OCI-LY3 (cell line): ENCODE data around the gene SERINC3.
"Not testable (repeated sequence)": the region's sequence is repeated elsewhere in the genome, so short reads cannot be mapped to it uniquely, and the experiment has no call there.

Experiments used
- H2AFZ ChIP-seq: fragments of 200-600, 300-600 bp; shearing (Covaris generic); 2 replicates; pipeline ENCODE4 v1.6.0; 2014; ENCODE audit warnings: antibody characterized with exemption, low read depth, low read length
- H3K27ac ChIP-seq: fragments of 200-600, 300-600 bp; sonication (generic); 2 replicates; pipeline ENCODE4 v1.5.1; 2014; ENCODE audit warnings: mild to moderate bottlenecking, low read length, moderate library complexity, mixed read lengths
- H3K27me3 ChIP-seq: fragments of 200-600, 300-600 bp; sonication (generic); 2 replicates; pipeline ENCODE4 v1.6.1; 2014; ENCODE audit warnings: low read depth, low read length, mixed read lengths
- H3K36me3 ChIP-seq: fragments of 200-600, 300-600 bp; sonication (generic); replicated peaks from 2 replicates; pipeline ENCODE3; 2014; ENCODE audit warnings: low read depth, low read length, mixed read lengths
- H3K4me1 ChIP-seq: fragments of 300-600, 200-600 bp; sonication (generic); 2 replicates; pipeline ENCODE4 v1.6.1; 2014; ENCODE audit warnings: low read length, mixed read lengths
- H3K4me2 ChIP-seq: fragments of 200-600, 300-600 bp; sonication (generic); 2 replicates; pipeline ENCODE4 v1.6.1; 2014; ENCODE audit warnings: low read length, mixed read lengths
- H3K4me3 ChIP-seq: fragments of 300-600, 200-600 bp; sonication (generic); 2 replicates; pipeline ENCODE4 v1.5.1; 2014; ENCODE audit warnings: antibody characterized with exemption, mild to moderate bottlenecking, low read length, moderate library complexity
- H3K79me2 ChIP-seq: fragments of 300-600, 200-600 bp; shearing (Covaris generic); 2 replicates; pipeline ENCODE4 v1.6.1; 2014; ENCODE audit warnings: mild to moderate bottlenecking, low read length, mixed read lengths
- H3K9ac ChIP-seq: fragments of 300-600, 200-600 bp; shearing (Covaris generic); 2 replicates; pipeline ENCODE4 v1.6.0; 2014; ENCODE audit warnings: mild to moderate bottlenecking, low read length, moderate library complexity
- H3K9me3 ChIP-seq: fragments of 200-600, 300-600 bp; shearing (Covaris generic); 2 replicates; pipeline ENCODE4 v1.6.1; 2014; ENCODE audit warnings: low read length, mixed read lengths; ENCODE audit not compliant: insufficient read depth
- H4K20me1 ChIP-seq: fragments of 200-600, 300-600 bp; sonication (generic); 2 replicates; pipeline ENCODE4 v1.6.1; 2016; ENCODE audit warnings: low read length, mixed read lengths; ENCODE audit not compliant: insufficient read depth
- CTCF ChIP-seq: fragments of 200-600, 300-600 bp; sonication (generic); IDR thresholded peaks from 2 replicates; pipeline ENCODE4 v1.5.1; 2014; ENCODE audit warnings: antibody characterized with exemption, low read length, low read depth
- EZH2phosphoT487 ChIP-seq: fragments of 200-600 bp; shearing (Covaris generic); IDR thresholded peaks from 2 replicates; pipeline ENCODE4 v1.6.1; 2018; ENCODE audit warnings: antibody characterized with exemption, mixed run types, low read depth

SERINC3 gene

GRCh38 chr20:44566018-44566417 is 44.1 kb upstream of the SERINC3 start:
- Histone ChIP-seq H3K27ac (no peak overlapping the region), H3K4me1 (no peaks in the 10 kb centered on the region), H3K27me3 (no peaks in the 10 kb centered on the region), H3K9ac (no peak overlapping the region), H2AFZ (no peak overlapping the region), H3K4me3 (no peak overlapping the region), H3K36me3 (no peaks in the 10 kb centered on the region), H3K79me2 (no peaks in the 10 kb centered on the region), H3K4me2 (no peak overlapping the region), H4K20me1 (no peaks in the 10 kb centered on the region), H3K9me3 (no peaks in the 10 kb centered on the region)
- TF ChIP-seq CTCF (no peak), EZH2phosphoT487 (no peak)

- H3K27ac ChIP-seq = no peak overlapping the region
- H4K20me1 ChIP-seq = no peaks in the 10 kb centered on the region
- H3K4me3 ChIP-seq = no peak overlapping the region
- no peaks in the 10 kb centered on the region for H3K79me2 ChIP-seq
- H3K4me2 ChIP-seq = no peak overlapping the region
- no peak overlapping the region for H2AFZ ChIP-seq
- peaks cover 10% of the 10 kb centered on the region for H3K4me1 ChIP-seq
- H3K36me3 ChIP-seq = no peaks in the 10 kb centered on the region
- H3K9me3 ChIP-seq = no peaks in the 10 kb centered on the region
- H3K27me3 ChIP-seq = no peaks in the 10 kb centered on the region
- H3K9ac ChIP-seq = no peak overlapping the region
- no peak for TF ChIP-seq EZH2phosphoT487
- no peak for TF ChIP-seq CTCF
Observed at GRCh38 chr20:44561876-44562275, 40.0 kb upstream of the SERINC3 start.

GRCh38 chr20:44560818-44561217 is 38.9 kb upstream of the SERINC3 start:
- H3K27me3 ChIP-seq = not testable (repeated sequence)

GRCh38 chr20:44560229-44560628 is 38.4 kb upstream of the SERINC3 start:
- Histone ChIP-seq H3K27ac (no peak overlapping the region), H3K36me3 (no peaks in the 10 kb centered on the region), H3K4me3 (no peak overlapping the region), H4K20me1 (no peaks in the 10 kb centered on the region), H2AFZ (no peak overlapping the region), H3K79me2 (no peaks in the 10 kb centered on the region), H3K4me2 (peak overlapping the region; percentile 15), H3K9ac (no peak overlapping the region), H3K27me3 (no peaks in the 10 kb centered on the region), H3K9me3 (no peaks in the 10 kb centered on the region), H3K4me1 (peaks cover 10% of the 10 kb centered on the region)
- no peak for TF ChIP-seq EZH2phosphoT487
- no peak for TF ChIP-seq CTCF

More at GRCh38 chr20:44560818-44561217, 38.9 kb upstream of the SERINC3 start:
- Histone ChIP-seq H3K4me2 (peak overlapping the region; percentile 15; the same call in 1 of the 2 replicates), H3K4me1 (peaks cover 10% of the 10 kb centered on the region)
- not testable (repeated sequence) for H3K4me3 ChIP-seq, H3K9me3 ChIP-seq, H3K36me3 ChIP-seq, H2AFZ ChIP-seq, H4K20me1 ChIP-seq, H3K27ac ChIP-seq, H3K79me2 ChIP-seq, H3K9ac ChIP-seq

- no peaks in the 10 kb centered on the region for H3K36me3 ChIP-seq
- H3K4me2 ChIP-seq = no peak overlapping the region
- H3K9ac ChIP-seq = no peak overlapping the region
- no peak overlapping the region for H3K4me3 ChIP-seq
- TF ChIP-seq CTCF (no peak), EZH2phosphoT487 (no peak)
- H2AFZ ChIP-seq = no peak overlapping the region
- H3K27ac ChIP-seq = no peak overlapping the region
- no peaks in the 10 kb centered on the region for H3K9me3 ChIP-seq
- no peaks in the 10 kb centered on the region for H3K27me3 ChIP-seq
- peaks cover 10% of the 10 kb centered on the region for H3K4me1 ChIP-seq
- no peaks in the 10 kb centered on the region for H3K79me2 ChIP-seq
- H4K20me1 ChIP-seq = no peaks in the 10 kb centered on the region
Observed at GRCh38 chr20:44559302-44559701, 37.4 kb upstream of the SERINC3 start.
